ENCODE results near the gene CNTNAP4.

The CNTNAP4 gene

DNA sequence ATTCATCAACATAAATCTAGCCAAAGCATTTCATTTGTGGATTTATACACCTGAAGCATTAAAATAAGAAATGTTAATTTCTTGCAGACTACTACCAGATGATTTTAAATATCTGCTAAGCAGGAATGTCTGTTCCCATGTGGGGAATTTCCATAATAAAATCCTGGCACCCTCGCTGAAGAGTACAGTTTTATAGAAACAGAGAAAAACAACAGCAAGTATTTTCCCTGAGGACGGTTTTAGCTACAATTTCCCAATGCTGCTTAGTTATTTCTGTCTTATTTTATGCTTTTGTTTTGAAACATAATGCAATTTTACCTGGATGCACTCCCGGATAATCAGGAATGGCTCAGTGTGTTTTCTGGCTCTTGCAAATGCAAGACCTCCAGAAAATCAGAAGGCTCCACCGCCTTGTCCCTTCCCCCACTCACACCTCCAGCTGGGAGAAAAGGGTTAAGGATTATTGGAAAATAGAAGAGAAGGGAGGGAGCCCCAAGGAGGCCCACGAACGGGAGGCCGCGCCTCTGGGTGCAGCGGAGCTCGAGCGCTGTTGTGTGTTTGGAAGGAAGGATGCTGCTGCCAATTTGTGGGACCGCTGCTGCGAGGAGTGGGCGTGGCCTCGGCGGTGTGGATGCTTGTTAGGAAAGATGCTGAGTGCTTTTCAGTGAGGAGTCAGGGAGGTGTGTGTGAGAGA is at the start of gene CNTNAP4:
Gene CNTNAP4, plus strand, starts transcription at position 657 of the 694 bp plus-strand sequence. CDS start 262 bp downstream, outside the sequence.
- DNase-seq = no peak

- DNase-seq = no peak
Observed at GRCh38 chr16:76228546-76229146, 48.6 kb upstream of the CNTNAP4 start.

DNA sequence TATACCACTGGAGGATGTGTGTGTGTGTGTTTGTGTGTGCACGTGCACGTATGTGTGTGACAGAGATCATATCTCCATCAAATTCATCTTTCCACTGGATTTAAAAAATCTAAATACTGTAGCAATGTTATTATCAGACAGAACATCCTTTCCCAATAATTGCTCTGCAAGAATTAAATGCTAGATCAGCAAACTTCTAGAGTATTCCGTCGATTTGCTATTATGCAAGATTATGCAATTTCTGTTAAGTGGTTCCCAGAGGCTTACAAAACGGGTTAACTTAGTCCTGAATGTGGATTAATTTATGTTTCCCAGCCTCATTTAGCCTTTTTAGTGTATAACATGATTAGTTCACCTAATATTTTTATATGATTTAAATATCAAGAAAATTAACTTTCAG is 44.5 kb upstream of the CNTNAP4 start:
- DNase-seq = no peak

- no peak for DNase-seq
Observed at GRCh38 chr16:76235025-76235424, 42.2 kb upstream of the CNTNAP4 start.

GRCh38 chr16:76235426-76235825 is 41.8 kb upstream of the CNTNAP4 start:
- DNase-seq = no peak

- DNase-seq = no peak
Observed at GRCh38 chr16:76237471-76237870, 39.7 kb upstream of the CNTNAP4 start.

DNA sequence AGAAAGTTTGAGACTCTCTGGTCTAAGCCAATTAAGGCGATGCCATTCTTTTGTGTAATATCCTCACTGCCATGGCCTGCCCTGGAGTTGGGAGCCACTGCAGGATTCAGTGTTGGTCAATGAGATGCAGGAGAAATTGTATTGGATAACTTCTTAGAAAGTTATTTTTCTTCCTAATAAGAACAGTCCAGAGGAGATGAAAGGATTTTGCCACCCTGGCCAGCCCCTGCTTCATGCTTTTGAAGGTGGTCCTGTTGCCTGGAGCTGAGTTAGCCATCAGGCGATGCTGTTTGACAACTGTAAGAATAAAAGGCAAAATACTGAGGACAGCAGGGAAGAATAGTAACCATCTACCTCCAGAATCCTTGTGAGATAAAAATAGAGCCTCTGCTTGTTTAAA is 35.4 kb upstream of the CNTNAP4 start:
- no peak for DNase-seq

- DNase-seq = no peak
Observed at GRCh38 chr16:76243620-76244019, 33.6 kb upstream of the CNTNAP4 start.

DNA sequence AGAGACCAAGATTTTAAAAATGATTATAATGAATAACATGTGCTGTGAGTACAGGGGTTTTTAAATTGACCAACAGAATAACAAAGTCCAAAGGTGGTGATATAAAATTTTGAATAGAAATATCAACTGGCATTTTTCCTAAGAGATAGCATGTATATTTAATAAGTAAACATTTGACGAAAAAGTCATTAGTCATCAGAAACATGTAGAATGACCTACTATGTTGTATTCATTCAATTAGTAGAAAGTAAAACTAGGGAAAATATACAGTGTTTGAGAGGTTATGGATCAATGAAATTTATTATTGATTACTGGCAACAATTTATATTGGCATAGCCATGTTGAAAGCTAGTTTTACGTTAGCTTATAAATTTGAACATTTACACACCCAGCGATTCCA is 30.6 kb upstream of the CNTNAP4 start:
- no peak for DNase-seq

GRCh38 chr16:76265434-76266045 is 11.7 kb upstream of the CNTNAP4 start:
- DNase-seq = no peak

DNA sequence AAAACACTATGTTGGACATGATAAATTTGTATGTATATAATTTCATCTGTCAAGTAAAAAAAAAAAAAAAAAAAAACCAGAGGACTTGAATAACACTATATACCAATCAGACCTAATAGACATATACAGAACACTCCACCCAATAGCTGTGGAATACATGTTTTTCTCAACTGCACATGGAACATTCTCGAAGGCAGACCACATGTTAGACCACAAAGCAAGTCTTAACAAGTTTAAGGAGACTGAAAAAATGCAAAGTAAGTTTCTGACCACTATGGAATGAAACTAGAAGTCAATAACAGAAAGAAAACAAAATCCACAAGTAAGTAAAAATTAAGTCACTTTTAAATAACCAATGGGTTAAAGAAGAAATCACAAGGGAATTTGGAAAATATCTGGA is 8.4 kb upstream of the CNTNAP4 start:
- no peak for DNase-seq

- no peak for DNase-seq
Observed at GRCh38 chr16:76277460-76278030, 344 bp downstream of the CNTNAP4 start.

DNA sequence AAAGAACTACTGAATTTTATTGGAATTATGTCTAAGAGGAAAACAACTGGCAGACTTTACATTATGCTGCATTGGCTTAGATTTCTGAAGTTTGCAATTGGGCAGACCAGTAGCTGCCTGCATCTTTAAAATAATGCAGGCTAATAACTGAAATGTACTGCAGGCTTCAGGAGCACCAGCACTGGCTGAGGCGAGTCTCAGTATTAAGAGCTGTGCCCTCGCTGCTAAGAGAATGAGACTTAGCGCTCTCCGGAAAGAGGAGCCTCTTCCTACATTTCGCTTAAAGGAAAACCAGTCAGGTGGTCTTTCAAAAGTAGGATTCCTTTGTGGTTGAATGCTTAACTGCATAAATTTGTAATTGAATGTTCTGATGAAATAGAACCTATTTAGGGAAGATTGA is 885 bp downstream of the CNTNAP4 start:
- no peak for DNase-seq

DNA sequence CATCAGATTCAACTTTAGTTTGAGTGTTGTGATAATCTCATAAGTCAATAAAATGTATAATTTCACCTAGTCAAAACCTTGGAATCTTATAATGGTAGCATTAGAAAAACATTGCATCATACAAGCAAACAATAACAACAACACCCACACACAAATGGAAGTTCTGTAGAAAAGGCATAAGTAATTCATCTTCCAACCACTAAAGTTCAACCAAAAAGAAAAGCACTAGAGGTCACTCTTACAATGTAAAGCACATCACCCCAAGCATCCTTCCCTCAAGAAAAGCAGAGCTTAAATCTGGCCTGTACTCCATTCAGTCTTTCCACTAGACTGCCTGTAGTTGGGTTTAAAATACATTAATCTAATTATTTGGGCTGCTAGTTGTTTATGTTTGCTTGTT is 1.8 kb downstream of the CNTNAP4 start:
- DNase-seq = no peak

- no peak for DNase-seq
Observed at GRCh38 chr16:76280421-76281215, 3.4 kb downstream of the CNTNAP4 start.

DNA sequence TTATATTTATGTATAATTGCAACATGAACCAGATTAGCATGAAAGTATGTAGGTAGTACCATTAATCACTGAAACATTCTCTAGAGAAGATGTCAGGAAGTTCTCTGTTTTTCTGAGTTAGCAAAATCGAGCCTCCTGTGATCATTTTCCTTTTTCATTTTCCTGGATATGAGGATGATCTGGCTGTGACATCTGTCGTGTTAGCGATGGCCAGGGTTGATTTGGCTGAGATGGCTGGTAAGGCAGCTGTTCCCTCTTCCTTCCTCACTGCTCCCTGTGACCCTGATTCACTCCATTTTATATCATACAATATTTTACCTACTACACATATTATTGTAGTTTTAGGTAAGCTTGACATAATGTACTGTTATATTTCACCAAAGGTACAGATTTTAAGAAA is 10.3 kb downstream of the CNTNAP4 start:
- no peak for DNase-seq

GRCh38 chr16:76292218-76292617 is 15.0 kb downstream of the CNTNAP4 start:
- no peak for DNase-seq

DNA sequence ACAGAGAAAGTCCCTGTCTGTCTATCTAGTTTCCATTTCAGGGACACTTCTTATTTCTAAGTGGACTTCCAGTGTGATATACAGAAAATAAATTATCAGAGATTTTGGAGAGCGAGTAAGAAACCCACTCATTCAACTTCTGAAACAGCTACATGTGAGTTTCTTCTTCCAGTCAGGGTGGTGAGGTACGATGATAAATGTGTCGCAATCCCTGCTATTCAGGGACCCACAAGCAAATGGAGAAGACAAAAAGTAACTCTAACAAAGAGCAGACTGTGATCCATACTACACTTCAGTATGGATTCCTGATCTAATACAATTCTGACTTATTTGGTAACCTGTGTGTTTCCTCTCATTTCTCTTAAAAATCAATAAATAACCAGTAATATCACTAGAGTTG is 16.8 kb downstream of the CNTNAP4 start:
- DNase-seq = no peak

GRCh38 chr16:76294396-76295214 is 17.4 kb downstream of the CNTNAP4 start:
- no peak for DNase-seq

- no peak for DNase-seq
Observed at GRCh38 chr16:76297941-76298340, 20.7 kb downstream of the CNTNAP4 start.

DNA sequence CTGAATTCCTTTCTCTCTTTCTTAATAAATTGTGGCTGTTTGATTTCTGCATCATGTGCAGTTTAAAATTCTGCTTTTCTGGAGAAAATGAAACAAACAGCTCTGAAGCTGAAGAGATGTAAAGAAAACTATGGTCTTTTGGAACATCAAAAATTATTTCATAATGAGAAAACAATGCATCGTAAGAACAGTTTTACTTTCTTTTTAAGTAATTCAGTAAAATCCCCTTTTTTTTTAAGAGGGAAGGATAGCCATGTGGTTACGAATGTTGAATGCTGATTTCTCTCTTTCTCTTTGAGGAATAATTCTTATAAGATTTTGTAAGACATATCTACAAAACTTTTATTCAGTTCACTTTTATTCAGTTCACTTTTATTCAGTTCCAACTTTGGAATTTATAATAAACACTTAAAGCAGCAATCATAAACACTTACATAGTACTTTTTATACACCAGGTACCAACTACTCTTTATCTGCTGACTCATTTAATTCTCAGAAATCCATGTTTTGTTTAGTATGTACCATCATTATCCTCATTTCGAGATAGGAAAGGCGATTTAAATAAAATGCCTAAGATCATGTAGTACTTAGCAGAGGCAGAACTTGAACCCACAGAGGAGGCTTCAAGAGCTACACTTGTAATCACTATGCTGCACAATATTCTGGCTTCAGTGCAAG is 26.6 kb downstream of the CNTNAP4 start:
- no peak for DNase-seq
